Common myeloid progenitor, CD34-positive (primary cell): Measurements from ENCODE around the gene AADACL3.
"Not testable (repeated sequence)": the region's sequence is repeated elsewhere in the genome, so short reads cannot be mapped to it uniquely, and the experiment has no call there.

ENCODE experiments used
- CTCF ChIA-PET: fragments of 350-600 bp; sonication (Branson Sonifier 250); formaldehyde crosslinking; loops from one replicate; lab custom pipeline; 2021; ENCODE audit warnings: antibody characterized with exemption; lab: Charles Lee
- POLR2A ChIA-PET: fragments of 350-600 bp; sonication (Branson Sonifier 250); formaldehyde crosslinking; loops from one replicate; lab custom pipeline; 2021; ENCODE audit warnings: antibody characterized with exemption; lab: Charles Lee
- DNase-seq, 3 donors: peaks; one replicate each; pipeline versions ENCODE4 v3.0.0 to v3.0.0-alpha.2; 2013
- H3K27ac ChIP-seq, 2 experiments: 1 replicate in 1 of 2; 2 replicates in 1 of 2; pipeline ENCODE4 v1.7.0; 2013; ENCODE audit warnings: inconsistent platforms in 2 of 2, low read length in 2 of 2, mild to moderate bottlenecking in 2 of 2, low read depth in 1 of 2, moderate library complexity in 1 of 2; ENCODE audit not compliant: severe bottlenecking in 2 of 2, insufficient read depth in 1 of 2, poor library complexity in 1 of 2
- H3K27me3 ChIP-seq, 5 experiments: replicated peaks in 2 of 5; 1 replicate in 3 of 5; 2 replicates in 2 of 5; pipeline versions ENCODE4 v1.6.1 to v1.7.0; 2013; ENCODE audit warnings: low read length in 4 of 5, mild to moderate bottlenecking in 2 of 5, moderate library complexity in 2 of 5, inconsistent platforms in 1 of 5; ENCODE audit not compliant: insufficient read depth in 5 of 5, control insufficient read depth in 4 of 5
- H3K36me3 ChIP-seq, 4 experiments: 1 replicate in 2 of 4; 2 replicates in 2 of 4; pipeline versions ENCODE4 v1.6.1 to v1.7.0; 2013; ENCODE audit warnings: low read length in 3 of 4, control low read depth in 1 of 4, mild to moderate bottlenecking in 1 of 4; ENCODE audit not compliant: control insufficient read depth in 4 of 4, insufficient read depth in 4 of 4
- H3K4me1 ChIP-seq, 4 experiments: 1 replicate in 3 of 4; 2 replicates in 1 of 4; pipeline versions ENCODE4 v1.6.1 to v1.7.1; 2013; ENCODE audit warnings: low read length in 3 of 4, mild to moderate bottlenecking in 3 of 4, control low read depth in 1 of 4, inconsistent platforms in 1 of 4, moderate library complexity in 1 of 4; ENCODE audit not compliant: control insufficient read depth in 4 of 4, insufficient read depth in 4 of 4; ENCODE audit errors: control extremely low read depth in 1 of 4
- H3K4me3 ChIP-seq, 7 experiments: 1 replicate in 4 of 7; 2 replicates in 3 of 7; pipeline versions ENCODE4 v1.5.1 to v1.7.0; 2013; ENCODE audit warnings: mild to moderate bottlenecking in 7 of 7, low read length in 6 of 7, moderate library complexity in 6 of 7, inconsistent platforms in 2 of 7, low read depth in 2 of 7, control low read depth in 1 of 7; ENCODE audit not compliant: insufficient read depth in 4 of 7, control insufficient read depth in 1 of 7; ENCODE audit errors: extremely low read depth in 1 of 7
- H3K9me3 ChIP-seq, 5 experiments: 1 replicate in 4 of 5; 2 replicates in 1 of 5; pipeline versions ENCODE4 v1.6.1 to v1.7.1; 2013; ENCODE audit warnings: low read length in 4 of 5, mild to moderate bottlenecking in 2 of 5, inconsistent platforms in 1 of 5, low read depth in 1 of 5, moderate library complexity in 1 of 5; ENCODE audit not compliant: control insufficient read depth in 4 of 5, insufficient read depth in 2 of 5; ENCODE audit errors: control extremely low read depth in 1 of 5
- WGBS: methylation state at CpG from one replicate; pipeline ENCODE4 v1.1.5; 2013; ENCODE audit not compliant: insufficient coverage; 5-methylcytosine and 5-hydroxymethylcytosine counted together

AADACL3 gene

GRCh38 chr1:12714710-12715475 is 1.0 kb upstream of the AADACL3 start:
- Histone ChIP-seq H3K27me3 (peaks cover 0 to 4% (median under 1%) of the 10 kb centered on the region in 5 experiments), H3K36me3 (no peaks in the 10 kb centered on the region), H3K9me3 (no peaks in the 10 kb centered on the region), H3K4me3 (no peak overlapping the region), H3K27ac (no peak overlapping the region), H3K4me1 (no peaks in the 10 kb centered on the region)
- ChIA-PET CTCF (no interaction called here), POLR2A (interaction anchor here (0.6 kb wide), 1 partner anchor 1085 kb away, joined by 4 read pairs; no protein-coding TSS in a partner anchor)
- DNase-seq, result no peak
- WGBS, result 84% methylated on average over 2 of the region's 3 CpGs

GRCh38 chr1:12717301-12717838 is 1.5 kb downstream of the AADACL3 start:
- Histone ChIP-seq H3K27me3 (peaks cover 0 to 8% (median 1%) of the 10 kb centered on the region in 5 experiments), H3K27ac (no peak overlapping the region), H3K4me3 (no peak overlapping the region), H3K36me3 (no peaks in the 10 kb centered on the region), H3K9me3 (no peaks in the 10 kb centered on the region), H3K4me1 (no peaks in the 10 kb centered on the region)
- WGBS, result 33% methylated on average over 1 of the region's 7 CpGs
- CTCF ChIA-PET, result no interaction called here
- POLR2A ChIA-PET, result no interaction called here
- no peak for DNase-seq

- ChIA-PET POLR2A (no interaction called here), CTCF (no interaction called here)
- H3K27me3 ChIP-seq, result peaks cover 0 to 8% (median 3%) of the 10 kb centered on the region in 5 experiments
- peaks cover 0 to under 1% (median 0%) of the 10 kb centered on the region in 5 experiments for H3K9me3 ChIP-seq
- no peaks in the 10 kb centered on the region for H3K4me1 ChIP-seq
- no peak overlapping the region for H3K27ac ChIP-seq
- H3K36me3 ChIP-seq, result no peaks in the 10 kb centered on the region
- DNase-seq, result no peak
- no CpG with 5 or more reads among the region's 1 CpG for WGBS
- H3K4me3 ChIP-seq, result no peak overlapping the region
These were observed 6.7 kb downstream of the AADACL3 start for GRCh38 chr1:12722626-12723025.

- H3K9me3 ChIP-seq, result peaks cover 0 to 21% (median 7%) of the 10 kb centered on the region in 5 experiments
- no CpG with 5 or more reads among the region's 2 CpGs for WGBS
- ChIA-PET CTCF (no interaction called here), POLR2A (no interaction called here)
- no peak overlapping the region for H3K4me3 ChIP-seq
- no peaks in the 10 kb centered on the region for H3K36me3 ChIP-seq
- H3K27ac ChIP-seq, result no peak overlapping the region
- DNase-seq, result no peak
- H3K27me3 ChIP-seq, result peaks cover 0 to 5% (median 3%) of the 10 kb centered on the region in 5 experiments
- no peaks in the 10 kb centered on the region for H3K4me1 ChIP-seq
These were observed 12.5 kb downstream of the AADACL3 start for GRCh38 chr1:12728391-12728790.

- POLR2A ChIA-PET, result no interaction called here
These were observed 14.2 kb downstream of the AADACL3 start for GRCh38 chr1:12730156-12730555.

GRCh38 chr1:12731084-12731483 is 15.2 kb downstream of the AADACL3 start:
- peaks cover 0 to 23% (median 7%) of the 10 kb centered on the region in 5 experiments for H3K9me3 ChIP-seq
- H3K4me3 ChIP-seq, H3K27ac ChIP-seq, DNase-seq, H3K27me3 ChIP-seq, H3K36me3 ChIP-seq, POLR2A ChIA-PET, H3K4me1 ChIP-seq, CTCF ChIA-PET: not testable (repeated sequence)
- WGBS, result 83% methylated on average over 1 of the region's 2 CpGs

More at GRCh38 chr1:12730156-12730555, 14.2 kb downstream of the AADACL3 start:
- Histone ChIP-seq H3K27me3 (peaks cover 0 to 5% (median 2%) of the 10 kb centered on the region in 5 experiments), H3K36me3 (no peaks in the 10 kb centered on the region), H3K4me3 (no peak overlapping the region), H3K9me3 (peaks cover 0 to 23% (median 7%) of the 10 kb centered on the region in 5 experiments), H3K27ac (no peak overlapping the region), H3K4me1 (no peaks in the 10 kb centered on the region)
- CTCF ChIA-PET, result no interaction called here
- 100% methylated on average over 1 of the region's 1 CpG for WGBS
- DNase-seq, result no peak

- Histone ChIP-seq H3K4me3 (no peak overlapping the region), H3K27ac (no peak overlapping the region), H3K9me3 (peaks cover 0 to 20% (median 5%) of the 10 kb centered on the region in 5 experiments), H3K27me3 (no peaks in the 10 kb centered on the region), H3K4me1 (no peaks in the 10 kb centered on the region), H3K36me3 (no peaks in the 10 kb centered on the region)
- DNase-seq, result no peak
- ChIA-PET POLR2A (no interaction called here), CTCF (no interaction called here)
- 100% methylated on average over 1 of the region's 3 CpGs for WGBS
These were observed 18.7 kb downstream of the AADACL3 start for GRCh38 chr1:12734651-12735050.
